ENCODE results near the gene GPR142. TPM values are rescaled to one million over a fixed set of nuclear protein-coding genes. Genes with fewer than 3 reads are reported as not detected.

Gene GPR142
- total and polyA plus RNA-seq, 2 of the 13 experiments (the other 11 are each of a cell fraction or from before 2014, with no cell fraction given): not detected

- TF ChIP-seq TAF15 (IDR thresholded peaks at IDR 0.05; ENCODE audit: low read depth, low read length, poor library complexity, severe bottlenecking): no peak
- TF ChIP-seq SOX6 (IDR thresholded peaks at IDR 0.05): no peak
- peak; percentile 86 for TF ChIP-seq SOX6 (CRISPR knock-in tag; IDR thresholded peaks at IDR 0.05)
- 0 out of 2 replicates have a peak, but pooled peaks have one; percentile 35 for TF ChIP-seq IRF9 (CRISPR knock-in tag; IDR thresholded peaks at IDR 0.05; ENCODE audit: borderline replicate concordance)
- TF ChIP-seq EZH2 (conservative IDR thresholded peaks at IDR 0.05; ENCODE audit: low read depth, low read length): no peak
- peak; percentile 38 to 73; a peak in 3 of 4 replicates for TF ChIP-seq HMGXB4 (CRISPR knock-in tag; IDR thresholded peaks at IDR 0.05; ENCODE audit: borderline replicate concordance in 1 of 2, low read depth in 1 of 2)
- TF ChIP-seq CEBPB (IDR thresholded peaks at IDR 0.05; ENCODE audit: borderline replicate concordance, low read depth, low read length): no peak
- no peak for TF ChIP-seq GZF1 (CRISPR knock-in tag; IDR thresholded peaks at IDR 0.05)
- TF ChIP-seq MEIS2 (CRISPR knock-in tag; IDR thresholded peaks at IDR 0.05): peak; percentile 79
- no peak for TF ChIP-seq ZNF318 (CRISPR knock-in tag; IDR thresholded peaks at IDR 0.05)
- peak; percentile 83; the same call in 1 of the 2 replicates for TF ChIP-seq ZNF644 (CRISPR knock-in tag; IDR thresholded peaks at IDR 0.05; ENCODE audit: low read depth)
- no peak for TF ChIP-seq ZNF558 (CRISPR knock-in tag; IDR thresholded peaks at IDR 0.05; ENCODE audit: borderline replicate concordance)
- no peak for TF ChIP-seq ZNF780A (CRISPR knock-in tag; IDR thresholded peaks at IDR 0.05)
- TF ChIP-seq DPF2 (CRISPR knock-in tag; IDR thresholded peaks at IDR 0.05; ENCODE audit: borderline replicate concordance, low read depth): peak; percentile 75; the same call in 1 of the 2 replicates
- peak; percentile 20; the same call in 1 of the 2 replicates for TF ChIP-seq HIVEP1 (CRISPR knock-in tag; IDR thresholded peaks at IDR 0.05)
Observed at GRCh38 chr17:74373838-74374606, 6.7 kb downstream of the GPR142 start (continued).

Measured in HepG2 (cell line).